MM.1S (cell line): ENCODE measurements around the gene TSHZ2.

Source experiments
- DNase-seq: peaks from one replicate; pipeline ENCODE4 v3.0.0-alpha.2; 2015
- H2AFZ ChIP-seq: fragments of 300-600 bp; sonication (generic); 2 replicates; pipeline ENCODE4 v1.6.0; 2016; ENCODE audit warnings: antibody characterized with exemption, low read length
- H3F3A ChIP-seq: fragments of 300-600 bp; sonication (generic); 2 replicates; pipeline ENCODE4 v1.6.1; 2016; ENCODE audit warnings: mild to moderate bottlenecking, antibody characterized with exemption, low read length, moderate library complexity, mixed read lengths; ENCODE audit not compliant: insufficient read depth
- H3K27ac ChIP-seq: fragments of 300-600 bp; sonication (generic); 2 replicates; pipeline ENCODE4 v1.5.1; 2016; ENCODE audit warnings: mild to moderate bottlenecking, low read length
- H3K27me3 ChIP-seq: fragments of 300-600 bp; sonication (generic); replicated peaks from 2 replicates; pipeline ENCODE4 v1.6.0; 2016; ENCODE audit warnings: low read length; ENCODE audit not compliant: insufficient read depth
- H3K36me3 ChIP-seq: fragments of 300-600 bp; sonication (generic); replicated peaks from 2 replicates; pipeline ENCODE4 v1.6.1; 2016; ENCODE audit warnings: mild to moderate bottlenecking, low read length, mixed read lengths; ENCODE audit not compliant: insufficient read depth
- H3K4me1 ChIP-seq: fragments of 300-600 bp; sonication (generic); 2 replicates; pipeline ENCODE4 v1.6.1; 2016; ENCODE audit warnings: low read length, mixed read lengths
- H3K4me2 ChIP-seq: fragments of 300-600 bp; sonication (generic); 2 replicates; pipeline ENCODE4 v1.6.0; 2016; ENCODE audit warnings: low read depth, low read length
- H3K4me3 ChIP-seq: fragments of 300-600 bp; sonication (generic); 2 replicates; pipeline ENCODE4 v1.5.1; 2016; ENCODE audit warnings: low read length, mixed read lengths
- H3K79me2 ChIP-seq: fragments of 300-600 bp; sonication (generic); 2 replicates; pipeline ENCODE4 v1.6.1; 2016; ENCODE audit warnings: mixed run types, low read length, mixed read lengths
- H3K9ac ChIP-seq: fragments of 300-600 bp; sonication (generic); 2 replicates; pipeline ENCODE4 v1.6.1; 2016; ENCODE audit warnings: low read length, mixed read lengths
- H3K9me2 ChIP-seq: fragments of 300-600 bp; sonication (generic); replicated peaks from 2 replicates; pipeline ENCODE4 v1.6.1; 2016; ENCODE audit warnings: mild to moderate bottlenecking, low read length, mixed read lengths; ENCODE audit not compliant: insufficient read depth
- H3K9me3 ChIP-seq: fragments of 300-600 bp; sonication (generic); replicated peaks from 2 replicates; pipeline ENCODE4 v1.6.1; 2016; ENCODE audit warnings: mild to moderate bottlenecking, low read length, mixed read lengths; ENCODE audit not compliant: insufficient read depth
- H4K20me1 ChIP-seq: fragments of 300-600 bp; sonication (generic); 2 replicates; pipeline ENCODE4 v1.6.1; 2016; ENCODE audit warnings: mild to moderate bottlenecking, low read length, moderate library complexity, mixed read lengths; ENCODE audit not compliant: insufficient read depth
- EZH2 ChIP-seq: fragments of 300-600 bp; sonication (generic); optimal IDR thresholded peaks from 2 replicates; pipeline ENCODE3; 2017; ENCODE audit warnings: low read depth, mild to moderate bottlenecking, antibody characterized with exemption, low read length, mixed read lengths
- EZH2phosphoT487 ChIP-seq: fragments of 300-600 bp; sonication (generic); IDR thresholded peaks from 2 replicates; pipeline ENCODE4 v1.6.1; 2018; ENCODE audit warnings: antibody characterized with exemption, low read length
- TF ChIP-seq, protein P1 (sequence below): fragments of 300-600 bp; sonication (generic); IDR thresholded peaks from 2 replicates; pipeline ENCODE4 v1.5.1; 2016; ENCODE audit warnings: antibody characterized with exemption, low read length, mixed read lengths

The TSHZ2 gene

DNA sequence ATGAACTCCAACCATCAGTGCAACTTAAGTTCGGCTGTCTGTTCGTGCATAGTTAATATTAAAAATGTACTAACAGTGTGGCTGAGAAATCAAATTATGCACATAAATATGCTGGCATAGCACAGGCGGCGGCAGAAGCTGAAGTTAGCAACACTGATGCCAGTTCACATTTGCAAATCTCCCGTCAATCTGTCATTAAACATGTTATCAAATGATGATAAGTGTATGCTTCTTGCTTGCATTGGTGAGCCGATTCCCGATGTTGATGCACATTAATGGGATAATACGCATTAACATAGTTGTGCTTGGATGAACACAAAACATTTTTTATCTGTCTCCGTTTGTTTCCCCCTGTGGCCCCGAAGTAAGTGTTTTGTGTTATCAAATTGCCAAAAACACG, 312.1 kb downstream of the TSHZ2 start:
- no peak overlapping the region for H3K4me3 ChIP-seq
- H3K9me3 ChIP-seq, result no peaks in the 10 kb centered on the region; the same call in 1 of the 2 replicates
- no peak overlapping the region for H3K27ac ChIP-seq
- TF ChIP-seq, protein P1, sequence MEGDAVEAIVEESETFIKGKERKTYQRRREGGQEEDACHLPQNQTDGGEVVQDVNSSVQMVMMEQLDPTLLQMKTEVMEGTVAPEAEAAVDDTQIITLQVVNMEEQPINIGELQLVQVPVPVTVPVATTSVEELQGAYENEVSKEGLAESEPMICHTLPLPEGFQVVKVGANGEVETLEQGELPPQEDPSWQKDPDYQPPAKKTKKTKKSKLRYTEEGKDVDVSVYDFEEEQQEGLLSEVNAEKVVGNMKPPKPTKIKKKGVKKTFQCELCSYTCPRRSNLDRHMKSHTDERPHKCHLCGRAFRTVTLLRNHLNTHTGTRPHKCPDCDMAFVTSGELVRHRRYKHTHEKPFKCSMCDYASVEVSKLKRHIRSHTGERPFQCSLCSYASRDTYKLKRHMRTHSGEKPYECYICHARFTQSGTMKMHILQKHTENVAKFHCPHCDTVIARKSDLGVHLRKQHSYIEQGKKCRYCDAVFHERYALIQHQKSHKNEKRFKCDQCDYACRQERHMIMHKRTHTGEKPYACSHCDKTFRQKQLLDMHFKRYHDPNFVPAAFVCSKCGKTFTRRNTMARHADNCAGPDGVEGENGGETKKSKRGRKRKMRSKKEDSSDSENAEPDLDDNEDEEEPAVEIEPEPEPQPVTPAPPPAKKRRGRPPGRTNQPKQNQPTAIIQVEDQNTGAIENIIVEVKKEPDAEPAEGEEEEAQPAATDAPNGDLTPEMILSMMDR, result no peak
- TF ChIP-seq EZH2phosphoT487 (no peak), EZH2 (no peak)
- no peak for DNase-seq
- no peaks in the 10 kb centered on the region for H3F3A ChIP-seq
- H2AFZ ChIP-seq, result no peak overlapping the region
- no peaks in the 10 kb centered on the region for H3K79me2 ChIP-seq
- H3K27me3 ChIP-seq, result no peaks in the 10 kb centered on the region
- H3K9ac ChIP-seq, result no peak overlapping the region
- no peaks in the 10 kb centered on the region for H3K4me1 ChIP-seq
- H3K9me2 ChIP-seq, result no peaks in the 10 kb centered on the region
- H3K36me3 ChIP-seq, result no peaks in the 10 kb centered on the region
- no peaks in the 10 kb centered on the region for H4K20me1 ChIP-seq
- no peak overlapping the region for H3K4me2 ChIP-seq

DNA sequence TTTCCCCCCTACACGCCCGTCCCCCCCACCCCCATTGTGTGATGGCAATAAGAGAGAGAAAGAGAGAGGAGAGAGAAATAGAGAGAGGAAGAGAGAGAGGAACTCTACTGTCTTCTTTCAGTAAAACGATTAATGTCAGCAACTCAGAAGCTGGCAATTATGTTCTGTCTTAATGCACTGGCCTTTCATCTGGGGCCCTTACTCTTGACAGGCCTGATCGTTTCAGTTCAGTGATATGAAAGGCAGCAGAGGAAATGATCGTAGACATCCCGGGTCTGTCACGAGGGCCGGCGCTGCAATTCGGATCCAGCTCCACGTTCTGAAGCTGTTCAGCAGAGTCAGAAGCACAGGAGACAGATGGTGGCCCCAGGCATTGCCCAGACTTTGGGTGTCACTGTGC, 312.5 kb downstream of the TSHZ2 start:
- no peak overlapping the region for H3K9ac ChIP-seq
- no peaks in the 10 kb centered on the region for H3K4me1 ChIP-seq
- H3K4me2 ChIP-seq, result no peak overlapping the region
- no peaks in the 10 kb centered on the region for H3K79me2 ChIP-seq
- TF ChIP-seq, protein P1, result no peak
- TF ChIP-seq EZH2phosphoT487, result no peak
- TF ChIP-seq EZH2, result no peak
- no peaks in the 10 kb centered on the region for H3K27me3 ChIP-seq
- H3F3A ChIP-seq, result no peaks in the 10 kb centered on the region
- no peaks in the 10 kb centered on the region for H4K20me1 ChIP-seq
- no peak for DNase-seq
- no peaks in the 10 kb centered on the region for H3K9me2 ChIP-seq
- no peaks in the 10 kb centered on the region; the same call in 1 of the 2 replicates for H3K9me3 ChIP-seq
- no peaks in the 10 kb centered on the region for H3K36me3 ChIP-seq
- H3K4me3 ChIP-seq, result no peak overlapping the region
- H3K27ac ChIP-seq, result no peak overlapping the region
- no peak overlapping the region for H2AFZ ChIP-seq

DNA sequence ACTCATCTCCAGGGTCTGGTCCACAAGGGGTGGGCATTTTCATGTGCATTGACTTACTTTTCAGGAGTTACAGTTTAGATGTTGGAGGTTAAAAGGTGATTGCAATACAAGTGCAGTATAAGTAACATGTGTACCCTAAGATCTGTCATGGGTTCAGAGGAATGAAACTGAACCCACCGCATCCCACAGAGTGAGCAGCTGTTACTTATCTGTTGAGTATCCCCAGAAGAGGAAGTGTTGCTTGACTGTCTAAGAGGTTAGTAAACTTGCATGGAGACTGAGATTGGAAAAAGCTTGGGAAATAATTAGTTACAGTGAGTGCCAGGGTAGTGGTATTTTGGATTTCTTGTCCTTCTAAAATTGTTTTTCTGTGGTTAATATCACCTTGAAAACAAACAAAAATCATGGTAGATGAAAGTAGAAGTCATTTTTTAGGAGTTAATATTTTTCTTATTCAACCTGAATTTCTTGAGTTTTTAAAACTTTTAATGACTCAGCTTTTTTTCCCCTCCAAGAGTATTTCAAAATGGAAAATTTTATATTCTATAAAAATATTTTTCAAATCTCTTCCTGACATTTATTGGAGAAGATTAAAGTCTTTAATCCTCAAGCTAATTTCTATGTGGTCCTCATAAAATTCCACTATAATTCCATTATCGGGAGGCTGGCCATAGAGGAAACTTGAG, 315.3 kb downstream of the TSHZ2 start:
- Histone ChIP-seq H3K4me3 (no peak overlapping the region), H3K4me1 (no peaks in the 10 kb centered on the region), H3K9me3 (no peaks in the 10 kb centered on the region; the same call in 1 of the 2 replicates), H3K4me2 (no peak overlapping the region), H4K20me1 (no peaks in the 10 kb centered on the region), H3K79me2 (no peaks in the 10 kb centered on the region), H3K27ac (no peak overlapping the region), H3K9me2 (no peaks in the 10 kb centered on the region), H3K27me3 (no peaks in the 10 kb centered on the region), H2AFZ (no peak overlapping the region), H3F3A (no peaks in the 10 kb centered on the region), H3K36me3 (no peaks in the 10 kb centered on the region), H3K9ac (no peak overlapping the region)
- TF ChIP-seq EZH2phosphoT487 (no peak), EZH2 (no peak)
- TF ChIP-seq, protein P1, result no peak
- DNase-seq, result no peak
